Mucosa of descending colon (tissue), 3 donors: ENCODE data around the gene CACNA2D3. TPM values are rescaled to one million over a fixed set of nuclear protein-coding genes. Genes with fewer than 3 reads are reported as not detected.

ENCODE experiments used
- ATAC-seq: fragments of 200-7000 bp; cut with Tn5 transposase; one replicate; pipeline ENCODE4 v1.9.1; 2020; ENCODE audit warnings: mild to moderate bottlenecking, moderate library complexity
- DNase-seq, 3 donors: peaks; one replicate each; pipeline ENCODE4 v3.0.0-alpha.2; 2020
- H3K36me3 ChIP-seq: fragments of 200-600 bp; one replicate; pipeline ENCODE4 v1.8.0; 2021; ENCODE audit warnings: low read depth, mild to moderate bottlenecking
- H3K4me1 ChIP-seq: fragments of 200-600 bp; one replicate; pipeline ENCODE4 v1.8.0; 2021; ENCODE audit warnings: low read depth, mild to moderate bottlenecking
- H3K4me3 ChIP-seq: fragments of 200-600 bp; one replicate; pipeline ENCODE4 v1.8.0; 2021; ENCODE audit warnings: mild to moderate bottlenecking
- H3K9me3 ChIP-seq: fragments of 200-600 bp; one replicate; pipeline ENCODE4 v1.8.0; 2021; ENCODE audit warnings: mild to moderate bottlenecking
- intact Hi-C, 2 donors: fragments of 100-400 bp; cut with DNase I in 1 of 2; cut with micrococcal nuclease in 1 of 2; formaldehyde crosslinking; loops; one replicate each; pipeline versions ENCODE4 v1.11.0 to v1.11.1; 2022; cut with DNase I, micrococcal nuclease
- total RNA-seq, 3 donors: library from RNA; stranded (reverse); fragmentation: NEBNext Ultra II Directional in 2 of 3; extraction: Animal tissue kit (Norgen Biotek cat#: 25700) in 2 of 3; gene quantifications; one replicate each; pipeline versions ENCODE4 v1.2.1 to v1.2.4, GENCODE V29; 2021 to 2023
- TF ChIP-seq, protein P1 (sequence below): fragments of 200-600 bp; IDR thresholded peaks from one replicate; pipeline ENCODE4 v1.8.0; 2022; ENCODE audit warnings: antibody characterized with exemption, mild to moderate bottlenecking
- donor health status: DM: no; HTN: no; CAD: no; lungs with moderate emphysema.
- donor health status: DM: no; HTN: no; CAD: no.
- donor health status: DM: no; HTN: yes; CAD: no.

CACNA2D3 gene
- total RNA-seq, 3 donors from 2014 or later = 0.34 to 3.5 (median 0.55) TPM

GRCh38 chr3:54858093-54858785, 735.9 kb downstream of the CACNA2D3 start:
- no peaks in the 10 kb centered on the region for H3K4me1 ChIP-seq
- TF ChIP-seq, protein P1, sequence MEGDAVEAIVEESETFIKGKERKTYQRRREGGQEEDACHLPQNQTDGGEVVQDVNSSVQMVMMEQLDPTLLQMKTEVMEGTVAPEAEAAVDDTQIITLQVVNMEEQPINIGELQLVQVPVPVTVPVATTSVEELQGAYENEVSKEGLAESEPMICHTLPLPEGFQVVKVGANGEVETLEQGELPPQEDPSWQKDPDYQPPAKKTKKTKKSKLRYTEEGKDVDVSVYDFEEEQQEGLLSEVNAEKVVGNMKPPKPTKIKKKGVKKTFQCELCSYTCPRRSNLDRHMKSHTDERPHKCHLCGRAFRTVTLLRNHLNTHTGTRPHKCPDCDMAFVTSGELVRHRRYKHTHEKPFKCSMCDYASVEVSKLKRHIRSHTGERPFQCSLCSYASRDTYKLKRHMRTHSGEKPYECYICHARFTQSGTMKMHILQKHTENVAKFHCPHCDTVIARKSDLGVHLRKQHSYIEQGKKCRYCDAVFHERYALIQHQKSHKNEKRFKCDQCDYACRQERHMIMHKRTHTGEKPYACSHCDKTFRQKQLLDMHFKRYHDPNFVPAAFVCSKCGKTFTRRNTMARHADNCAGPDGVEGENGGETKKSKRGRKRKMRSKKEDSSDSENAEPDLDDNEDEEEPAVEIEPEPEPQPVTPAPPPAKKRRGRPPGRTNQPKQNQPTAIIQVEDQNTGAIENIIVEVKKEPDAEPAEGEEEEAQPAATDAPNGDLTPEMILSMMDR = no peak
- DNase-seq (no peak), ATAC-seq (no peak)
- no peaks in the 10 kb centered on the region for H3K9me3 ChIP-seq
- H3K4me3 ChIP-seq = no peak overlapping the region
- H3K36me3 ChIP-seq = no peaks in the 10 kb centered on the region
- intact Hi-C loops = no loop called here

DNA sequence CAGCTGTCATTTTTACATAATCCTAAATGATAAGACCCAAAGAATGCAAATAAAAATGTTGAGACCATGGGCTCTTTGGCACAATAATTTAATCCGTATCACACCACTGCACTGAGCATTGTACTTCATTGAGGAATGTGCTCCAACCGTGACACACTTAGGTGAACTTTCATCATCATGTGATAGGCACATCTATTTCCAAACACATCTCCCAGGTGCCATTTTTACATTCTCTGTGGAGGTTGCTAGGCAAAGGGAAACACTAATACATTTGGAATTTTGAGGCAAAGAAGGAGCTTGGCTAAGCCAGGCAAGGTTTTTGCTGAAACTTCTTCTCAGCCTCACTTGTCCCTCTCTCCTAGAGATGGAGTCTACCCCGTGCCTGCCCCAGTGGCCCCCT, 736.8 kb downstream of the CACNA2D3 start:
- intact Hi-C loops = no loop called here
- H3K36me3 ChIP-seq = no peaks in the 10 kb centered on the region
- no peak overlapping the region for H3K4me3 ChIP-seq
- ATAC-seq (no peak), DNase-seq (no peak)
- TF ChIP-seq, protein P1 = no peak
- H3K9me3 ChIP-seq = no peaks in the 10 kb centered on the region
- no peaks in the 10 kb centered on the region for H3K4me1 ChIP-seq

GRCh38 chr3:54861248-54862067, 739.1 kb downstream of the CACNA2D3 start:
- DNase-seq (no peak), ATAC-seq (no peak)
- no peaks in the 10 kb centered on the region for H3K4me1 ChIP-seq
- no peak overlapping the region for H3K4me3 ChIP-seq
- intact Hi-C loops = no loop called here
- no peaks in the 10 kb centered on the region for H3K9me3 ChIP-seq
- TF ChIP-seq, protein P1 = no peak
- H3K36me3 ChIP-seq = no peaks in the 10 kb centered on the region

- Histone ChIP-seq H3K4me3 (no peak overlapping the region), H3K4me1 (no peaks in the 10 kb centered on the region), H3K9me3 (no peaks in the 10 kb centered on the region), H3K36me3 (no peaks in the 10 kb centered on the region)
- intact Hi-C loops = no loop called here
- no peak for DNase-seq
- TF ChIP-seq, protein P1 = no peak
- no peak for ATAC-seq
Observed at GRCh38 chr3:54862526-54862925, 740.2 kb downstream of the CACNA2D3 start.

DNA sequence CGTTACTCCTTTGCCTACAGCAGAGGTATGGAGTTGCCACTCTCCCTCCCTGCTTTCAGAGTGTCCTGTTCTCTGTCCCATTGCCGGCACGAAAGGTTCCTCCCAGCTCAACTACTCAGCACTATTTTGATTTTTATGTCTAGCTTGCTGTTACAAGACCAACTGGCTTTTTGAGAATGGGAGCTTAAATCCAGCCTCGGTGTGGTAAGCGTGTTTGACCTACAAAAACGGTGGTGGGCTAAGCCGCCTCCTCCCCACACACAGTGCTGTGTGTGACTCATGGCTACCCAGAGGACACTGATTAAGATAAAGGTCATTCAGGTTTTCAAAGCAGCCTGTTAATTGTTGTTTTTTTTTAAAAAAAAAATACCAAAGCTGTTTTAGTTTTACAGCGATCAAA, 741.0 kb downstream of the CACNA2D3 start:
- DNase-seq (no peak), ATAC-seq (no peak)
- Histone ChIP-seq H3K9me3 (no peaks in the 10 kb centered on the region), H3K4me3 (no peak overlapping the region), H3K4me1 (no peaks in the 10 kb centered on the region), H3K36me3 (no peaks in the 10 kb centered on the region)
- intact Hi-C loops = no loop called here
- TF ChIP-seq, protein P1 = no peak
